ENCODE results near the gene GNAS-AS1.

Gene GNAS-AS1

GRCh38 chr20:58884966-58885365 lies 34.3 kb upstream of the GNAS-AS1 start:
- no peak for DNase-seq

- DNase-seq = no peak
Measured at GRCh38 chr20:58883241-58883691, 32.6 kb upstream of the GNAS-AS1 start.

GRCh38 chr20:58882704-58883089 lies 32.0 kb upstream of the GNAS-AS1 start:
- no peak for DNase-seq

DNA sequence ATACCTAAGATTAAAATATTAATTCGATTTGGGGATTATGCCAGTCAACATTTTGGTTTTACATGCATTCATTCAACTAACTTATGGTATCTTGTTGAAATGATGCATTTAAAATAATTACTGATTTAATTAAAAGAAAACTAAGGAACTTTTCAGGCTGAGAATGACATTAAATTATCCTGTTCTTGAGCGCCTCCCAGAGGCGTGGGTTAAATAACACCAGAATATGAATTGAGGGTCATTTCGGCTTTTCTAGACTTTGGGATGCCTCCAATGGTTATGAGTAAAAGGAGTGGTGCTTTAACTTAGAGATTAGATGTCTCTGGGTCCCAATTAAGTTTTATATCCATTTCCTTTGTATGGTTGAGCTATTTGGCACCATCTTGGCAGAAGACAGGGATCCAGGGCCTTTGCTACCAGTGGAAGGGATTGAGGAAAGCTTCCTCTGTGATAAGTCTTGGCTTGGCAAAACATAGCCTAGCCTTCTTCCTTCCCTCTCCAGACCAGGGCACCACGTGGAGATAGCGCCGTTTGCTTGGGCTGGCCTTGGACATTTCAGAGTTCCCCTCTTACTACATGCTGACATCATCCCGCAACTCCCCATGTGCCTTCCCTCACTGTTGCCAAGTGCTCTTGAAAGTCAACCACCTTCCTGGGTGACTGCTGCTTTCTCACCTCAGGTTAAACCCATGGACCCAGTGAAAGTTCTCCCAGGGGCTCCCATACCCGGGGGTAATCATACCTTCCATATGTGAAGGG lies 30.5 kb upstream of the GNAS-AS1 start:
- no peak for DNase-seq

DNA sequence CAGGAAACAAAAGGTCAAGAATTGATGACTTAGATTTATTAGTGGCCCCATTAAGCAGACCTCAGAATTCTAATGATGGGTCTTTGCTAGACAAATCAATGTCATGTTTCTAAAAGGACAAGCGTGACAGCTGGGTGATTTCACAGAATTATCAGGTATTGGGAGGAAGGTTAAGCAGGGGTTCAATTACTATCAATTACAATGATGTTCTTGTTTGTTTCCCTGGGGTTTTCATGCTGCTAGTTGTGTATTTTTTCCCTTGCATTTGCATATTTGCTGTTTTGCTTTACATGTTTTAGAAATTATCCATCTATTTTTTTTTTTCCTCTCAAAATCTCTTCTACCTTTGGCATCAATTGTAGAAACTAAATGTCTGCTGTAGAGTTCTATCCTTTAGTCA lies 29.7 kb upstream of the GNAS-AS1 start:
- no peak for DNase-seq

DNA sequence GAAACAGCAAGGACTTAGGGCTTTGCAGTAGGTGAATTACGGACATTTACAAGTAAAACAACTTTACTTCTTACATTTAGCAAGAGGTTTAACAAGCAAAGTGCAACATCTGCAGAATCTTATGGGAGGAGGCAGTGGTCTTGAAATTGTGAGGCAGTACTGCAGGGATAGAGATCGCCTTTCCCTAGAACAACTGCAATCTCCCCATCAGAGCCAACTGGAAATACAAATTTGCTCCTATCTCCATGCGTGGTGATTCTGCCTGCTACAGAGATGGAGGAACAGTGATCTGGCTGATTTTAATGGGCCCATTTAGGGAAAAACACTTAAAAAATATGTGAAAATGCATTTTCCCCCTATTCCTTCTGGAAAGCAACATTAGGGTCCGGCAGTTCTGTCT lies 27.7 kb upstream of the GNAS-AS1 start:
- no peak for DNase-seq

- DNase-seq = no peak
Measured at GRCh38 chr20:58877976-58878360, 27.3 kb upstream of the GNAS-AS1 start.

- no peak for DNase-seq
Measured at GRCh38 chr20:58877050-58877975, 26.6 kb upstream of the GNAS-AS1 start.

GRCh38 chr20:58876437-58876836 lies 25.7 kb upstream of the GNAS-AS1 start:
- no peak for DNase-seq

DNA sequence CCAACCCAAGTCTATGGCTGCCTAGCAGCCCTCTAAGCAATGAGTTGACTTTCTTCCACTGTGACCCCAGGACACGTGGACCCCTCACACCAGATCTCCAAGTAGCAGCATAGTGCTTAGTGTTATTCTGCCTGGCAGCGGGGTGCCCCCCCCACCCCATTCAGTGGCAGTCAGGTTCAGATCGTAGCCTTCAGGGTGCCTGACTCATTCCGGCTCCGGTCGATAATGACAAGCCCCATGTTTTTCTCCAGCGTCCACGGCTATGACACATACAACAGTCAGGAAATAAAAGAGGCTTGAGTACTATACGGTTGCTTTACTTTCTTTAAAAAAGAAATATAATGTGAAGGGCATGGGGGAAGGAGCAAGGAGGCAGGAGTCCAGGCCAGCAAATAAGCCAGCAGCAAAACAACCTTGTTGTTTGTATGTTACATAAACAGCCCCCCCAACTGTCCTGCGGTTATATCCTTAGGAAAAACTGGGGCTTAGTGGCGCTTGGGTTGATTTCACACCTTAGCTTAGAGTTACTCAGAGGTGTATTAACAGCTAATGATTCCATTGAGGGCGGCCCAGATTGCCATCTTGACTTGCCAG lies 24.9 kb upstream of the GNAS-AS1 start:
- DNase-seq = no peak

DNA sequence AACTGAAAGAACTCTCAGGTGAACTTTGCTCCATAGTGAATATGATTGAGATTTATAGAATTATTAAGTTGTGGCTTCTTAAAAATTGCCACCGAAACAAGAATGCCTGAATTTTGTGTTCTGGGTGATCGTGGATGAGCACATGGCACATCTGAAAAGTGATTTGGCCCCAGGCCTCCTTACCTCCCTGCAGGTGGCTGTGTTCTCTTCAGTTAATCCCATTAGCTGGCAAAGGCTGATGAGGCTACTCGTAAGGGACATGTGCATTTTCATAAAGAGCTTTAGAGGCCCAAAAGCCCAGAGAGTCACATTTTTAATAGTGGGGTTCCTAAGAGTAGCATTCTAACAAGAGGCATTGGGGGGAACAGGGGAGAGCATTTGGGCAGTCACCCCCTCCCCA lies 24.4 kb upstream of the GNAS-AS1 start:
- no peak for DNase-seq

- no peak for DNase-seq
Measured at GRCh38 chr20:58874469-58874868, 23.8 kb upstream of the GNAS-AS1 start.

- no peak for DNase-seq
Measured at GRCh38 chr20:58871533-58872102, 20.9 kb upstream of the GNAS-AS1 start.

- DNase-seq = peak; percentile 33
Measured at GRCh38 chr20:58870293-58871014, 19.8 kb upstream of the GNAS-AS1 start.

GRCh38 chr20:58869662-58870227 lies 19.0 kb upstream of the GNAS-AS1 start:
- DNase-seq = no peak

GRCh38 chr20:58868795-58869194 lies 18.1 kb upstream of the GNAS-AS1 start:
- DNase-seq = no peak

- no peak for DNase-seq
Measured at GRCh38 chr20:58867211-58867610, 16.5 kb upstream of the GNAS-AS1 start.

- DNase-seq = no peak
Measured at GRCh38 chr20:58865843-58866242, 15.1 kb upstream of the GNAS-AS1 start.

DNA sequence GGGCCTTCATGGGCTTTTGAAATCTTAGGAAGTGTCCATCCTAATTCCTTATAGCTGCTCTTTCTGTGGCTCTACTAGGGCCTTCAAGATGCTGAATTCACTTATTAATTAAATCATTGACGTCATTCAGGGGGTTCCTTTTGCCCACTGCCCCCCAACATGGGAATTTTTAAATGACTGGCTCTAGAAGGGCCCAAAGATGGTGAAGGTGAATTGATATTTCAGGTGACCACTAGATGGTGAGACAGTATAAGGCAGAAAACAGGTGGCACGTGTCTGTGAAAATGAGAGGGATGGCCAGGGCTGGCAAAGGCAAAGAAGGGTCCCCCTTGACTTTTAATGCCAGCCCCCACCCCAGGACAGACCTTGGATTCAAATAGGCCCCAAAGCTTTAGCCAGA lies 13.6 kb upstream of the GNAS-AS1 start:
- no peak for DNase-seq

DNA sequence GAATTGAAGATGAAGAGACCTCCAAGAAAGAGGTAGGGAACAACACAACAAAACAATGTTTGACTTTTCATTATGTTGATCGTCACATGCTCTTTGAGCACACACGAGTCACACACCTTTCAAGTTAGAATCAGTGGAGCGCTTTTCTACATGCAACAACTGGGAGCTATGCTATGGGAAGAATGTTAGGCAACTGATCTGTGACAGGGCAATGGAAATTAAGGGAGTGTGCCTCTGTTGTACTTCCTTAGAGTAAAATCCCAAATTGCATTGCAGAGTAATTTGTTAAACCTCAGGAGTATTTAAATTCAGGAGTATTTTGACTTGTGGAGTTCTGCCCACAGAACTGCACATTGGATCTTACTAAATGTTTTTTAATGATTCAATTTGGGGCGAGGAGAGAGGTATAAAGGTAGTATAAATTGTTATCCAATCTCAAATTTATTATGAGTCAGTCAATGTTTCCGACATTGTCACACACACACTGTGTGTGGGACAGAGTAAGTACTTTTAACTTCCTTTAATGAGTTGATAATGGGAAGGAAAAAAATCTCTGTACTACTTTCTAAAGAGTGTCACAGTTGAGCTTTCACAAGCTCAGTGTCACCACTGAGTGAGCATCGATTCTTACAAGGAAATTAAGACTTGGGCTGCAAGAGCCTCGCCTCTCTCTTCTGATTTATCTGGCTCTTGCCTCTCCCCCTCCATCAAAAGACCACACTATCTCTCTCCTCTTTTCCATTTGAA lies 12.5 kb upstream of the GNAS-AS1 start:
- DNase-seq = no peak
